ENCODE measurements around the gene TIMP3. TPM values are rescaled to one million over a fixed set of nuclear protein-coding genes. Genes with fewer than 3 reads are reported as not detected.

Gene TIMP3
- total and polyA plus RNA-seq, 2 donors (not counting 1 experiment from before 2014, with no cell fraction given) = not detected

DNA sequence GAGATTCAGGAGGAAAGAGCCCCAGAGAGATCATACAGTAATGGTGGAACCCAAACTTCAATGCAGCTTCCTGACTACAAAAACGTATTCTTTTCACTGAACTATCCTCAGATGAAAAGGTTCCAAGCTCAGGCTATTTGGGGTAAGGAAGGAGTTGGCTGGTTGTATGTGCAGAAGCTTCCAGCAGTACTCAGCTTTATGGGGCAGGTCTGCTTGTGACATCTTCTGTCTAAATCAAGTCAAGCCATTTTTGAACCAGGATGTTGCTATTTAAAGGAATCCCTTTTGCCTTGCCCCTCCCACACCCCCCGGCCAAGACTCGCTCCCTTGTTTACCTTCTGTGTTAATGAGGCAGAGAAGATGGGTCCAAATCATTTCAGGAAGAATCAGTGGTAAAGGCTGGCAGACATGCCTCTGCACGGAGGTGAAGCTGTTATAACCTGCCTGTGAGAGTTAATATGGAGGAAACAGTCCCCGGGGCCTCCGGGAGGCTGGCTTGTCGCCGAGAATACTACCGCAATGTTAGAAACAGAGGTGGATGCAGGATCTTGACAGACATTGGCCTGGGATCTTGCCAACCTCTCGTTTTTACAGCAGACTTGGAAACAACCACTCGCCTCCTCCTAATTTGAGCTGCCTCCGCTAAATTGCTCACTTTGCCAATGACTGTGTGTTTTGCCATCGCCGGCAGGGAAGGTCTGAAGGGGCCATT, 45.4 kb downstream of the TIMP3 start:
- CTCF ChIA-PET = no interaction called here
- no peak overlapping the region for H3K27ac Mint-ChIP-seq
- intact Hi-C loops (cut with micrococcal nuclease) = no loop called here

DNA sequence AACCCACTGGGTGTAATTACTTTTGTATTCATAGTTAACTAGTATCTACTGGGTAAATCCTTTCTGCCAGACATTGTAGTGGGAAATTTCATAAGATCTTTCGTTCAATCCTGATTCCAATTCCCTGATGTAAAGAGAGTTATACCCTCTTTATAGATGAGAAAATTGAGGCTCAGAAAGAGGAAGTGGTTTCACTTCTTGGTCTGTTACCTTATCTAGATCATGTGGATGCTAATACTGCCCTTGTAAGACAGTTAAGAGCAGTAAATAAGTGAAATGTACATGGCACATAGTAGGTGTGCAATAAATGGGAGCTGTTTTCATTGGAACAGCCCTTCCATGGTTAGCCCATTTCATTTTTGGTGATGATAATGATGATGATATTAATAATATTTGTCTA, 46.7 kb downstream of the TIMP3 start:
- WGBS (ENCODE audit: insufficient coverage) = no CpG with 5 or more reads among the region's 1 CpG
- intact Hi-C loops (cut with micrococcal nuclease) = no loop called here

More for the DNA sequence above, 45.4 kb downstream of the TIMP3 start:
- no peaks in the 10 kb centered on the region for H3K9me3 Mint-ChIP-seq (ENCODE audit: insufficient read depth)
- Histone ChIP-seq H4K20me1 (ENCODE audit: control insufficient read depth, insufficient read depth, low read length, poor library complexity, severe bottlenecking) (no peaks in the 10 kb centered on the region), H3K79me2 (ENCODE audit: control insufficient read depth, insufficient read depth, low read length) (no peaks in the 10 kb centered on the region), H3K4me3 (ENCODE audit: control extremely low read depth in 1 of 5, extremely low read depth in 1 of 5, insufficient read depth in 1 of 5, low read depth in 2 of 5, low read length in 4 of 5) (no peak overlapping the region), H2AFZ (ENCODE audit: insufficient read depth, low read depth, low read length, poor library complexity, severe bottlenecking) (no peak overlapping the region), H3K4me1 (ENCODE audit: control insufficient read depth in 2 of 2, insufficient read depth in 2 of 2, low read length in 2 of 2) (no peaks in the 10 kb centered on the region), H3K4me2 (replicated peaks; ENCODE audit: low read depth, low read length, poor library complexity, severe bottlenecking) (no peak overlapping the region), H3K27ac (ENCODE audit: low read length in 2 of 2) (no peak overlapping the region), H3K9ac (ENCODE audit: low read length) (no peak overlapping the region), H3K36me3 (replicated peaks in 1 of 2; ENCODE audit: control extremely low read depth in 1 of 2, control insufficient read depth in 1 of 2, extremely low read depth in 1 of 2, insufficient read depth in 2 of 2, low read length in 1 of 2) (no peaks in the 10 kb centered on the region), H3K27me3 (replicated peaks in 1 of 4; ENCODE audit: control extremely low read depth in 1 of 4, control insufficient read depth in 3 of 4, insufficient read depth in 4 of 4, low read length in 3 of 4) (peaks cover 0 to 3% (median 0%) of the 10 kb centered on the region in 4 experiments), H3K9me3 (ENCODE audit: control extremely low read depth in 1 of 3, control insufficient read depth in 2 of 3, insufficient read depth in 1 of 3, low read length in 2 of 3) (no peaks in the 10 kb centered on the region)
- 90% methylated on average over 11 of the region's 14 CpGs for WGBS (ENCODE audit: insufficient coverage)
- H3K4me1 Mint-ChIP-seq = no peaks in the 10 kb centered on the region
- H3K4me3 Mint-ChIP-seq = no peak overlapping the region
- peaks cover 30% of the 10 kb centered on the region for H3K27me3 Mint-ChIP-seq
- TF ChIP-seq EZH2 (IDR thresholded peaks at IDR 0.05; ENCODE audit: borderline replicate concordance, insufficient read depth, low read depth, low read length, poor library complexity, severe bottlenecking) = no peak
- TF ChIP-seq, protein P1, sequence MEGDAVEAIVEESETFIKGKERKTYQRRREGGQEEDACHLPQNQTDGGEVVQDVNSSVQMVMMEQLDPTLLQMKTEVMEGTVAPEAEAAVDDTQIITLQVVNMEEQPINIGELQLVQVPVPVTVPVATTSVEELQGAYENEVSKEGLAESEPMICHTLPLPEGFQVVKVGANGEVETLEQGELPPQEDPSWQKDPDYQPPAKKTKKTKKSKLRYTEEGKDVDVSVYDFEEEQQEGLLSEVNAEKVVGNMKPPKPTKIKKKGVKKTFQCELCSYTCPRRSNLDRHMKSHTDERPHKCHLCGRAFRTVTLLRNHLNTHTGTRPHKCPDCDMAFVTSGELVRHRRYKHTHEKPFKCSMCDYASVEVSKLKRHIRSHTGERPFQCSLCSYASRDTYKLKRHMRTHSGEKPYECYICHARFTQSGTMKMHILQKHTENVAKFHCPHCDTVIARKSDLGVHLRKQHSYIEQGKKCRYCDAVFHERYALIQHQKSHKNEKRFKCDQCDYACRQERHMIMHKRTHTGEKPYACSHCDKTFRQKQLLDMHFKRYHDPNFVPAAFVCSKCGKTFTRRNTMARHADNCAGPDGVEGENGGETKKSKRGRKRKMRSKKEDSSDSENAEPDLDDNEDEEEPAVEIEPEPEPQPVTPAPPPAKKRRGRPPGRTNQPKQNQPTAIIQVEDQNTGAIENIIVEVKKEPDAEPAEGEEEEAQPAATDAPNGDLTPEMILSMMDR (IDR thresholded peaks at IDR 0.05) = no peak
- DNase-seq = no peak
- no peak for ATAC-seq (ENCODE audit: low read depth)
- POLR2A ChIA-PET = no interaction called here

More for the DNA sequence above, 46.7 kb downstream of the TIMP3 start:
- peaks cover 0 to 3% (median 0%) of the 10 kb centered on the region in 4 experiments for H3K27me3 ChIP-seq (replicated peaks in 1 of 4; ENCODE audit: control extremely low read depth in 1 of 4, control insufficient read depth in 3 of 4, insufficient read depth in 4 of 4, low read length in 3 of 4)
- Mint-ChIP-seq H3K27ac (no peak overlapping the region), H3K27me3 (peaks cover 30% of the 10 kb centered on the region), H3K9me3 (ENCODE audit: insufficient read depth) (no peaks in the 10 kb centered on the region), H3K4me1 (peaks cover 8% of the 10 kb centered on the region), H3K4me3 (no peak overlapping the region)
- H3K79me2 ChIP-seq (ENCODE audit: control insufficient read depth, insufficient read depth, low read length) = no peaks in the 10 kb centered on the region
- POLR2A ChIA-PET = interaction anchor here (0.6 kb wide), 1 partner anchor 1107 kb away, joined by 3 read pairs; no protein-coding TSS in a partner anchor
- H3K4me2 ChIP-seq (replicated peaks; ENCODE audit: low read depth, low read length, poor library complexity, severe bottlenecking) = no peak overlapping the region
- no peaks in the 10 kb centered on the region for H4K20me1 ChIP-seq (ENCODE audit: control insufficient read depth, insufficient read depth, low read length, poor library complexity, severe bottlenecking)
- no peak overlapping the region for H3K4me3 ChIP-seq (ENCODE audit: control extremely low read depth in 1 of 5, extremely low read depth in 1 of 5, insufficient read depth in 1 of 5, low read depth in 2 of 5, low read length in 4 of 5)
- ATAC-seq (ENCODE audit: low read depth) (no peak), DNase-seq (no peak)
- H3K9ac ChIP-seq (ENCODE audit: low read length) = no peak overlapping the region
- H2AFZ ChIP-seq (ENCODE audit: insufficient read depth, low read depth, low read length, poor library complexity, severe bottlenecking) = no peak overlapping the region
- TF ChIP-seq EZH2 (IDR thresholded peaks at IDR 0.05; ENCODE audit: borderline replicate concordance, insufficient read depth, low read depth, low read length, poor library complexity, severe bottlenecking) = no peak
- TF ChIP-seq, protein P1 (IDR thresholded peaks at IDR 0.05) = no peak
- H3K27ac ChIP-seq (ENCODE audit: low read length in 2 of 2) = no peak overlapping the region
- CTCF ChIA-PET = no interaction called here
- no peaks in the 10 kb centered on the region for H3K9me3 ChIP-seq (ENCODE audit: control extremely low read depth in 1 of 3, control insufficient read depth in 2 of 3, insufficient read depth in 1 of 3, low read length in 2 of 3)
- peaks cover 4 to 6% of the 10 kb centered on the region in 2 donors for H3K4me1 ChIP-seq (ENCODE audit: control insufficient read depth in 2 of 2, insufficient read depth in 2 of 2, low read length in 2 of 2)
- no peaks in the 10 kb centered on the region for H3K36me3 ChIP-seq (replicated peaks in 1 of 2; ENCODE audit: control extremely low read depth in 1 of 2, control insufficient read depth in 1 of 2, extremely low read depth in 1 of 2, insufficient read depth in 2 of 2, low read length in 1 of 2)

All from B cell (primary cell).